Upper lobe of left lung (tissue), 6 donors: Measurements from ENCODE around the gene RAPGEF5. TPM values are rescaled to one million over a fixed set of nuclear protein-coding genes. Genes with fewer than 3 reads are reported as not detected.

Experiments used
- ATAC-seq, 2 donors: fragments of 200-7000 bp; cut with Tn5 transposase; one replicate each; pipeline ENCODE4 v1.9.1; 2022; ENCODE audit warnings: mild to moderate bottlenecking in 2 of 2, moderate library complexity in 2 of 2; ENCODE audit not compliant: low FRiP score in 2 of 2
- DNase-seq, 2 donors: peaks; one replicate each; pipeline ENCODE4 v3.0.0-alpha.2; 2019 to 2020
- H3K27ac ChIP-seq, 4 donors: fragments of 200-600 bp; sonication (generic); one replicate each; pipeline ENCODE4 v1.5.1; 2016 to 2019
- H3K27me3 ChIP-seq, 4 donors: fragments of 200-600 bp; sonication (generic); one replicate each; pipeline ENCODE4 v1.5.1; 2017 to 2019
- H3K36me3 ChIP-seq, 4 donors: fragments of 200-600 bp; sonication (generic); one replicate each; pipeline ENCODE4 v1.5.1; 2016 to 2019
- H3K4me1 ChIP-seq, 4 donors: fragments of 200-600 bp; sonication (generic); one replicate each; pipeline ENCODE4 v1.5.1; 2018 to 2019
- H3K4me3 ChIP-seq, 4 donors: fragments of 200-600 bp; sonication (generic); one replicate each; pipeline ENCODE4 v1.5.1; 2017 to 2019; ENCODE audit warnings: mild to moderate bottlenecking in 2 of 4, moderate library complexity in 1 of 4
- H3K9me3 ChIP-seq, 4 donors: fragments of 200-600 bp; sonication (generic); one replicate each; pipeline ENCODE4 v1.5.1; 2018 to 2019
- CTCF ChIP-seq, 6 experiments: fragments of 450-650 bp in 4 of 6; fragments of 200-600 bp in 2 of 6; sonication (generic) in 2 of 6; IDR thresholded peaks; one replicate each; pipeline ENCODE4 v1.5.1; 2016 to 2019; ENCODE audit warnings: antibody characterized with exemption in 6 of 6
- EP300 ChIP-seq, 4 donors: sonication (generic); formaldehyde crosslinking; IDR thresholded peaks; one replicate each; pipeline ENCODE4 v1.5.1; 2017; ENCODE audit warnings: antibody characterized with exemption in 4 of 4, control low read depth in 2 of 4
- POLR2A ChIP-seq, 4 donors: fragments of 450-650 bp; IDR thresholded peaks; one replicate each; pipeline ENCODE4 v1.5.1; 2016 to 2017; ENCODE audit warnings: antibody characterized with exemption in 4 of 4, mild to moderate bottlenecking in 2 of 4
- POLR2AphosphoS5 ChIP-seq, 2 donors: sonication (generic); formaldehyde crosslinking; IDR thresholded peaks; one replicate each; pipeline ENCODE4 v1.5.1; 2017; ENCODE audit warnings: antibody characterized with exemption in 2 of 2
- WGBS, 2 donors: methylation state at CpG; one replicate each; pipeline ENCODE4 v1.1.5; 2017 to 2018; 5-methylcytosine and 5-hydroxymethylcytosine counted together
- total RNA-seq, 6 donors: library from RNA; depleted of rRNA in 4 of 6; stranded (reverse); fragments of >200 nt in 4 of 6; gene quantifications; one replicate each; pipeline versions ENCODE4 v1.1.0 to v1.2.1, GENCODE V29; 2016 to 2021
- donor health status: DM: no; HTN: no; CAD: no; lungs with moderate emphysema.
- donor health status: DM: no; HTN: yes; CAD: no; lungs with severe emphysema.

Gene RAPGEF5
- total RNA-seq, 6 donors from 2014 or later = 68.1 to 206 (median 101) TPM

GRCh38 chr7:22220941-22221340, 136.0 kb downstream of the RAPGEF5 start:
- Histone ChIP-seq H3K9me3 (no peaks in the 10 kb centered on the region), H3K4me1 (peaks cover 0 to 38% (median 19%) of the 10 kb centered on the region in 4 donors), H3K4me3 (peak overlapping the region in 1 of 4 donors; percentile 3), H3K27me3 (no peaks in the 10 kb centered on the region), H3K27ac (peak overlapping the region; percentile 59 to 83 (median 72)), H3K36me3 (no peaks in the 10 kb centered on the region)
- DNase-seq (no peak), ATAC-seq (peak; percentile 50 to 51)
- 41 to 50% methylated on average over 4 of the region's 4 CpGs for WGBS, 2 donors
- no peak for TF ChIP-seq POLR2A (IDR thresholded peaks at IDR 0.05)
- peak in 1 of 2 donors; percentile 57 for TF ChIP-seq POLR2AphosphoS5 (IDR thresholded peaks at IDR 0.05)

- Histone ChIP-seq H3K4me1 (peaks cover 7 to 39% (median 19%) of the 10 kb centered on the region in 4 donors), H3K4me3 (peak overlapping the region; percentile 12 to 53 (median 46)), H3K27me3 (no peaks in the 10 kb centered on the region), H3K27ac (peak overlapping the region; percentile 59 to 83 (median 72)), H3K36me3 (no peaks in the 10 kb centered on the region), H3K9me3 (no peaks in the 10 kb centered on the region)
- DNase-seq (no peak), ATAC-seq (no peak)
- WGBS, 2 donors = 41 to 48% methylated on average over 10 of the region's 10 CpGs
- no peak for TF ChIP-seq EP300 (IDR thresholded peaks at IDR 0.05)
- TF ChIP-seq POLR2A (IDR thresholded peaks at IDR 0.05) = peak in 1 of 4 donors; percentile 21
- no peak for TF ChIP-seq CTCF (IDR thresholded peaks at IDR 0.05)
- peak; percentile 37 to 40 for TF ChIP-seq POLR2AphosphoS5 (IDR thresholded peaks at IDR 0.05)
Observed at GRCh38 chr7:22219739-22220493, 137.0 kb downstream of the RAPGEF5 start.

DNA sequence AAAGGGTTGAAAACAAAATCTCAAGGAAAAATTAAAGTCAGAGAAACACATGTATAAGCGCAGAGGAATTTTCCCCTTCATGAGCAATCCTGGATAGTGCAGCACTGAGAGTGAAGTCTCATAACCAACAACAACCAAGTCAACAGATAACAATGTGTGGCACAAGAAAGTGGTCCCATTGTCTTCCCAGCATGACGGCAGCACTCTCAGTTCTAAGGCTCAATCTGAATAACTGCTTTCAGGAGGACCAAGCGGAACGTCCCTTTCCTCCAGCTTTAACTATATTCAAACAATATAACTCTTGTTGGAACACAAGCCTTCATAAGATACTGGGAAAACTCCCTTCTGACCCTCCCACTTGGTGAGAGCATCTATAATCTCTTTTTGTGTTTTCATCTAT, 137.9 kb downstream of the RAPGEF5 start:
- H3K9me3 ChIP-seq = no peaks in the 10 kb centered on the region
- no peaks in the 10 kb centered on the region for H3K27me3 ChIP-seq
- ATAC-seq = no peak
- no peaks in the 10 kb centered on the region for H3K36me3 ChIP-seq
- H3K4me1 ChIP-seq = peaks cover 5 to 31% (median 22%) of the 10 kb centered on the region in 4 donors
- peak in 1 of 2 donors; percentile 66 for TF ChIP-seq POLR2AphosphoS5 (IDR thresholded peaks at IDR 0.05)
- no peak for TF ChIP-seq EP300 (IDR thresholded peaks at IDR 0.05)
- peak in 2 of 4 donors; percentile 19 to 34 for TF ChIP-seq POLR2A (IDR thresholded peaks at IDR 0.05)
- peak overlapping the region; percentile 59 to 83 (median 72) for H3K27ac ChIP-seq
- 54 to 65% methylated on average over 4 of the region's 4 CpGs for WGBS, 2 donors
- DNase-seq = no peak
- peak overlapping the region; percentile 12 to 53 (median 46) for H3K4me3 ChIP-seq

- H3K4me3 ChIP-seq = peak overlapping the region; percentile 12 to 53 (median 46)
- WGBS, 2 donors = 51 to 56% methylated on average over 4 of the region's 4 CpGs
Observed at GRCh38 chr7:22216832-22217475, 140.0 kb downstream of the RAPGEF5 start.

GRCh38 chr7:22216309-22216708, 140.6 kb downstream of the RAPGEF5 start:
- ATAC-seq = no peak
- Histone ChIP-seq H3K4me1 (peaks cover 15 to 29% (median 20%) of the 10 kb centered on the region in 4 donors), H3K4me3 (peak overlapping the region; percentile 12 to 53 (median 46)), H3K27ac (peak overlapping the region; percentile 64 to 83 (median 70)), H3K27me3 (no peaks in the 10 kb centered on the region), H3K9me3 (no peaks in the 10 kb centered on the region), H3K36me3 (no peaks in the 10 kb centered on the region)
- no peak for DNase-seq
- WGBS, 2 donors = 56 to 71% methylated on average over 1 of the region's 1 CpG
- TF ChIP-seq CTCF (IDR thresholded peaks at IDR 0.05) = no peak

More at GRCh38 chr7:22216832-22217475, 140.0 kb downstream of the RAPGEF5 start:
- Histone ChIP-seq H3K4me1 (peaks cover 17 to 33% (median 19%) of the 10 kb centered on the region in 4 donors), H3K27ac (peak overlapping the region; percentile 39 to 83 (median 69)), H3K9me3 (no peaks in the 10 kb centered on the region), H3K27me3 (no peaks in the 10 kb centered on the region), H3K36me3 (no peaks in the 10 kb centered on the region)
- TF ChIP-seq EP300 (IDR thresholded peaks at IDR 0.05) (peak in 1 of 4 donors; percentile 7), CTCF (IDR thresholded peaks at IDR 0.05) (no peak), POLR2A (IDR thresholded peaks at IDR 0.05) (no peak), POLR2AphosphoS5 (IDR thresholded peaks at IDR 0.05) (peak in 1 of 2 donors; percentile 38)
- no peak for ATAC-seq
- no peak for DNase-seq
